ES-I3 (cell line): ENCODE measurements around the gene TMEM120B.

Experiments used
- H3K36me3 ChIP-seq: 2 replicates; pipeline ENCODE4 v1.6.1; 2013; ENCODE audit warnings: mild to moderate bottlenecking, low read length, control low read depth, moderate library complexity; ENCODE audit not compliant: insufficient read depth
- H3K4me1 ChIP-seq: 2 replicates; pipeline ENCODE4 v1.6.1; 2013; ENCODE audit warnings: mild to moderate bottlenecking, control low read depth, low read length; ENCODE audit not compliant: insufficient read depth
- H3K9ac ChIP-seq: 2 replicates; pipeline ENCODE4 v1.6.1; 2013; ENCODE audit warnings: low read depth, mild to moderate bottlenecking, low read length, moderate library complexity
- H3K9me3 ChIP-seq: 2 replicates; pipeline ENCODE4 v1.6.1; 2013; ENCODE audit warnings: mild to moderate bottlenecking, low read length, moderate library complexity; ENCODE audit not compliant: control insufficient read depth, insufficient read depth

TMEM120B gene

GRCh38 chr12:121792607-121793439 is 80.3 kb downstream of the TMEM120B start:
- H3K4me1 ChIP-seq, result peaks cover 9% of the 10 kb centered on the region; the same call in 1 of the 2 replicates
- peak overlapping the region; percentile 54 for H3K9ac ChIP-seq
- H3K36me3 ChIP-seq, result no peaks in the 10 kb centered on the region
- no peaks in the 10 kb centered on the region for H3K9me3 ChIP-seq

- no peaks in the 10 kb centered on the region for H3K9me3 ChIP-seq
- no peaks in the 10 kb centered on the region for H3K36me3 ChIP-seq
- H3K4me1 ChIP-seq, result peaks cover 14% of the 10 kb centered on the region; the same call in 1 of the 2 replicates
- H3K9ac ChIP-seq, result peak within 1 kb of the TSS; percentile 54
Observed at GRCh38 chr12:121793440-121793837, 80.9 kb downstream of the TMEM120B start, which contains the start of gene RHOF. TSS of gene RHOF (minus strand) at chr12:121793688. CDS start at chr12:121793633, 55 bp downstream.

- Histone ChIP-seq H3K9ac (peak overlapping the region; percentile 54), H3K9me3 (no peaks in the 10 kb centered on the region), H3K36me3 (no peaks in the 10 kb centered on the region), H3K4me1 (peaks cover 20% of the 10 kb centered on the region; the same call in 1 of the 2 replicates)
Observed at GRCh38 chr12:121793838-121794533, 81.4 kb downstream of the TMEM120B start.

- Histone ChIP-seq H3K4me1 (peaks cover 19% of the 10 kb centered on the region; the same call in 1 of the 2 replicates), H3K9ac (peak overlapping the region; percentile 32; the same call in 1 of the 2 replicates), H3K9me3 (no peaks in the 10 kb centered on the region), H3K36me3 (no peaks in the 10 kb centered on the region)
Observed at GRCh38 chr12:121794534-121795033, 82.0 kb downstream of the TMEM120B start.

DNA sequence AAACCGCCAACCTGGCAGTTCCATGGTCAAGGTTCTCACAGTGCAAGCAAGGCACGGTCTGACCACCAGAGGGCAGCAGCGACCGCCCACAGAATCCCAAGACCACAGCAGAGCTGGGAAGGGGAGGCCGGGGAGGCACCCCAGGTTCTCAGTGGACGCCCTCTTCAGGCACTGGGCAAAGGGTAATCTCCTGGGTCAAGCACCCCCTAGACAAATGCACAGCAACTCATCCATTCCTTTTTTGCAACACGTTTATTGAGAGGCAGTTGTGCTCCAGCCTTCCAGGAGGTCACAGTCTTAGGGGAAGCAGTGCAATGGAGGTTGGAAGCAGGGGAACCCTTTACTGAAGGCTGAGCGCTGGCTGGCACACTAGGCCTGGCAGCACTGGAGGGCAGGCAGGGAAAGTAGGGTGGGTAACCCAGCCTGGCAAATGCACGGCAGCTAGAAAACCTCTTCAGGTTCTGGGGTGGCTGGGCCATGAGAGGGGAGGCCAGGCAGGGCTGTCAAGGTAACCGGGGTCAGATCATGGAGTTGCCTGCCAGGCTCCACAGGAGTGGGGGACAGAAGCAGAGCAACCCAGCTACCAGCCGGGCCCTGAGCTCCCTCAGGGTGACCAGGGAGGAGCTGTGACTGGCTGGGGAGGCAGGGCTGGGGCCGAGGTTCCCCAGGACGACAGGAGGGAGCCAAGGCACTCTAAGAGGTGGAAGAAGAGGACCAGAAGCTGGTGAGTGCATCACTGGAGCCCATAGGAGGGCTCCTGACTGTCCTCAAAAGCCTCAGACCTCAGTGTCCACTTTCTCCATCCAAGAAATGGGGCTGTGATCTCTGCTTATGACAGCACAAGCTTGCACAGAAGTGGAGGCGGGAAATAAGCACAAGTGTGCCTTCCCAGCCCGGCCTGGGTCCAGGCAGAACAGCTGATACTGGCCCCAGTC is 82.7 kb downstream of the TMEM120B start:
- Histone ChIP-seq H3K4me1 (peaks cover 15% of the 10 kb centered on the region; the same call in 1 of the 2 replicates), H3K36me3 (no peaks in the 10 kb centered on the region), H3K9ac (peak overlapping the region; percentile 32; the same call in 1 of the 2 replicates)

DNA sequence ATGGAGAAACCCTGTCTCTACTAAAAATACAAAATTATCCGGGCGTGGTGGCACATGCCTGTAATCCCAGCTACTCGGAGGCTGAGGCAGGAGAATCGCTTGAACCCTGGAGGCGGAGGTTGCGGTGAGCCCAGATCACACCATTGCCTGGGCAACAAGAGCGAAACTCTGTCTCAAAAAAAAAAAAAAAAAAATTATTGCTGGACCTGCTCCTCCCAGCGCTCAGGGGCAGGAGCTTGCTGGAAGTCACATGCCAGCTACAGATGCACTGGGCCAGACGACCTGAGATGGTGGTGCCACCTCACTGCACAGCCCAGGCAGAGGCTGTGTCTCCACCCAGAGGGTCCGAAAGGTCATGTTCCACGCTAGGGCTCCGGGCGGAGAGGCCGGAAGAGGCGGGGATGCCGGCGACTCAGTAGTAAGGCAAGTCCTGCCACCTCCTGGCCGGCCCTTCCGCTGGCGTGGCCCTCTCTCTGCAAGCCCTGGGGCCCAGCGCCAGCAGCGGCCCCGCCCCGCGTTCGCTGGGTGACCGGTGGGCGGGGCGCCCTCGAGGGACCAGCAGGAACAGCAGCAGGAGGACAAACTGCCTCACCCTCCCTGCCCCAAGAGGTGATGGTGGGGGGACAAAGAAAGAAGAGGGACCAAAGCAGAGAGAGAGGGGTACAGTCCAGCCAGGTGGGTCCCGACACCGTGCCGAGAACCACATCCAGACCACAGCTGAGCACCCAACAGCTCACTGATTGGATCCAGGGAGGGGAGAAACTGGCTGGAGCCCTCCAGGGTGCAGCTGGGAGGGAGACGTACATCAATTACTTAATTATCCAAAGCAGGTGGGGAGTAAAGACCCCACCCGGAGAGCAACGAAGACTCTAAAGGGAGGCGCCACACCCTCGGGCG is 84.6 kb downstream of the TMEM120B start:
- Histone ChIP-seq H3K9me3 (no peaks in the 10 kb centered on the region), H3K4me1 (peaks cover 12% of the 10 kb centered on the region; the same call in 1 of the 2 replicates), H3K36me3 (no peaks in the 10 kb centered on the region; the same call in 1 of the 2 replicates), H3K9ac (peak overlapping the region; percentile 50)

More for the DNA sequence above, 82.7 kb downstream of the TMEM120B start:
- H3K9me3 ChIP-seq, result no peaks in the 10 kb centered on the region

DNA sequence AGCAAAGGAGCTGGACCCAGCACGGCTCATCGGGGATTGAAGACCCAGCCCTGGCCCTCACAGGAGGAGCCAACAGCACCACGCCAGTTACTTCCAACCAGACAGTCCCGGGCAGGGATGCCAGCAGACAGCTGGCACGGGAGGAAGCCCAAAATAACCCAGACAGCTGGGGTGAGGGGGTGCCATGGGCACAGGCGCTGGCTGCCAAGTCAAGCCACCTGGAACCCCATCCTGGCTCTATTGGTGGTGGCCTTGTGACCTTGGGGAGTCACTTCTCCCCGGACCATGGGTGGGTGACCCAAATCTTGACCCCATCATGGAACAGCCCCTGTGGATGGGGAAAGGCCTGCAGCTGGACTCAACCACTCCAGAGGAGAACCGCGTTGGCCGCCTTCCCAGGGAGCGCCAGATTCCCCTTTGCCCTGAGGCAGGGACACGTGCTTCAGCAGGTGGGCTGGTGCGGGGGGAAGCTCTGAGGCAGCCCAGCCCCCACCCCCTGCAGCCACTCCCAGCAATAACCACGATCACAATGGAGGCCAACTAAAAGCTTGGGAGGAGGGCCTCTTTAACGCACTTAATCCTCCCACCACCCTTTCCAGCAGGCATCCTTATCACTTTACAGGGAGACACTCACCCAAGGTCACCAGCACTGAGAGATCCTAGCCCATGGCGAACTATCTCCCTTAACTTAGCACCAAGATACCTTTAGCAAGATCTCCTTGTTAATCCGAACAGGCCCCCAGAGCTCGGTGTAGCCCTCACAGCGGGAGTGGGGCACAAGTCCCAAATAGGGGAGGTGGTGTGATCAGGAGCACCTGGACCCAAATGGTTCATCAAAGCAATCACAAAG is 85.6 kb downstream of the TMEM120B start:
- peak overlapping the region; percentile 50 for H3K9ac ChIP-seq
- no peaks in the 10 kb centered on the region for H3K9me3 ChIP-seq
- H3K36me3 ChIP-seq, result no peaks in the 10 kb centered on the region; the same call in 1 of the 2 replicates
- H3K4me1 ChIP-seq, result peaks cover 12% of the 10 kb centered on the region; the same call in 1 of the 2 replicates

DNA sequence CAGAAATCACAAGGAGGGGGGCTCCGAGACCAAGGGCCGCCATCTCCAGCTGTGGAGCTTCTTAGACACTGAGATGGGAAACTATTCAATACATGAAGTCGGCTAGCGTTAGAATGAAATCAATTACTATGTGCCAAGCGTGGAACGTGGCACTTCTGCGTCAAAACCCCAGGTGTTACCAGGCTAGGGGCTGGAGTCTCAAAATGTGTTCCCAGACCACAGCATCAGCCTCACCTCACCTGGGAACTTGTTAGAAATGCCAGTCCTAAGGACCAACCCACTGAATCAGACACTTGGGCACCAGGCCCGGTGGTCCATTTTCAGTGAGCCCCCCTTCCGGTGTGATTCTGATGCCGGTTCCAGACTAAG is 86.2 kb downstream of the TMEM120B start:
- H3K36me3 ChIP-seq, result no peaks in the 10 kb centered on the region; the same call in 1 of the 2 replicates
- no peaks in the 10 kb centered on the region for H3K9me3 ChIP-seq
- peaks cover 12% of the 10 kb centered on the region; the same call in 1 of the 2 replicates for H3K4me1 ChIP-seq
- H3K9ac ChIP-seq, result peak overlapping the region; percentile 50

DNA sequence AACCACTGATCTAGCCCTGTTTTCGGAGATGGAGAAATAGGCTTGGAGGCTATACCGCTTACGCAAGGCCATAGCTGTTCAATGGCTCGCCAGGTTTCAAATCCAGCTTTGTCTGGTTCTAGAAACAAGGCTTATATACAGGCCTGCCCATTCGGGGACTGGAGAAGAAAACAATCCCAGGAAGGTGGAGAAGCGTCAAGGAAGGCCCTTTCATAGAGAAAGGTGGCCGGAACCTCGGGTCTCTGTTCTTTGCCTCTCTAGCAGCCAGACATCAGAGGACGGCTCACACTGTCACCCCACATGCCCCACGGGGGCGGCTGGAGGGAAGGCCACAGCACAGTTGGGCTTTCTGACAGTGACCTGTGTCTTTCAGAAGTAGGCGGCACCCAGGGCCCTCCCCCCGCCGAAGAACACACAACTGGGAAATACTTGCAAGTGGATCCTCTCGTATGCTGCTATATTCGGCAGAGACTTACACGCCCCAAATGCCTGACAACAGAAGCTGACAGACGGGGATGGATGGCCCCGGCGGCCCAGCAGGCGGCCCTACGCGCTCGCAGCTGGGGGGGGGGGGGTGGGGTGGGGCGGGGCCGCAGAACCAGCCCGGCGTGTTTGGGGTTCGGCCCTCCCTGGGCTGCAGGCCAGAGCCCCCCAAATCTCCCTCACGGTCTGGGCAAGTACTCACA is 86.7 kb downstream of the TMEM120B start:
- H3K4me1 ChIP-seq, result peaks cover 12% of the 10 kb centered on the region; the same call in 1 of the 2 replicates

GRCh38 chr12:121799842-121800693 is 87.5 kb downstream of the TMEM120B start:
- Histone ChIP-seq H3K9me3 (no peaks in the 10 kb centered on the region), H3K9ac (peak overlapping the region; percentile 99), H3K36me3 (no peaks in the 10 kb centered on the region; the same call in 1 of the 2 replicates), H3K4me1 (peaks cover 12% of the 10 kb centered on the region; the same call in 1 of the 2 replicates)

More for the DNA sequence above, 86.7 kb downstream of the TMEM120B start:
- Histone ChIP-seq H3K36me3 (no peaks in the 10 kb centered on the region; the same call in 1 of the 2 replicates), H3K9me3 (no peaks in the 10 kb centered on the region), H3K9ac (peak overlapping the region; percentile 99)
